Measurements from ENCODE around the gene PCGF2. TPM values are rescaled to one million over a fixed set of nuclear protein-coding genes. Genes with fewer than 3 reads are reported as not detected.

PCGF2 gene
- total and polyA plus RNA-seq, 10 of the 15 experiments (the other 5 are each of a cell fraction or from before 2014, with no cell fraction given) = 2.7 to 35.6 (median 7.2) TPM

- TF ChIP-seq, protein P1, sequence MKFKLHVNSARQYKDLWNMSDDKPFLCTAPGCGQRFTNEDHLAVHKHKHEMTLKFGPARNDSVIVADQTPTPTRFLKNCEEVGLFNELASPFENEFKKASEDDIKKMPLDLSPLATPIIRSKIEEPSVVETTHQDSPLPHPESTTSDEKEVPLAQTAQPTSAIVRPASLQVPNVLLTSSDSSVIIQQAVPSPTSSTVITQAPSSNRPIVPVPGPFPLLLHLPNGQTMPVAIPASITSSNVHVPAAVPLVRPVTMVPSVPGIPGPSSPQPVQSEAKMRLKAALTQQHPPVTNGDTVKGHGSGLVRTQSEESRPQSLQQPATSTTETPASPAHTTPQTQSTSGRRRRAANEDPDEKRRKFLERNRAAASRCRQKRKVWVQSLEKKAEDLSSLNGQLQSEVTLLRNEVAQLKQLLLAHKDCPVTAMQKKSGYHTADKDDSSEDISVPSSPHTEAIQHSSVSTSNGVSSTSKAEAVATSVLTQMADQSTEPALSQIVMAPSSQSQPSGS (IDR thresholded peaks at IDR 0.05; ENCODE audit: low read length) = no peak
- TF ChIP-seq CREM (IDR thresholded peaks at IDR 0.05; ENCODE audit: low read depth) = no peak
These were observed 20.3 kb upstream of the PCGF2 start (continued) for GRCh38 chr17:38768417-38768816.

GRCh38 chr17:38766341-38766740, 18.2 kb upstream of the PCGF2 start:
- TF ChIP-seq, protein P1 (IDR thresholded peaks at IDR 0.05; ENCODE audit: low read length) = no peak
- TF ChIP-seq POLR2A (IDR thresholded peaks at IDR 0.05; ENCODE audit: low read depth, low read length) = no peak
- no peak for TF ChIP-seq TARDBP (IDR thresholded peaks at IDR 0.05; ENCODE audit: borderline replicate concordance)
- no peak for TF ChIP-seq BACH1 (IDR thresholded peaks at IDR 0.05; ENCODE audit: borderline replicate concordance)
- no peak for TF ChIP-seq YBX1 (IDR thresholded peaks at IDR 0.05)
- TF ChIP-seq NFIC (IDR thresholded peaks at IDR 0.05; ENCODE audit: low read depth, low read length) = no peak
- TF ChIP-seq ETV6 (conservative IDR thresholded peaks at IDR 0.05 in 1 of 2, IDR thresholded peaks at IDR 0.05 in 1 of 2; ENCODE audit: borderline replicate concordance in 1 of 2, low read depth in 1 of 2) = no peak
- no peak for TF ChIP-seq NFYA (IDR thresholded peaks at IDR 0.05; ENCODE audit: borderline replicate concordance, low read depth, low read length)
- no peak for TF ChIP-seq NR2C1 (IDR thresholded peaks at IDR 0.05)
- no peak for TF ChIP-seq GABPA (IDR thresholded peaks at IDR 0.05; ENCODE audit: low read depth)

More at GRCh38 chr17:38766341-38766740, 18.2 kb upstream of the PCGF2 start:
- SMC1A ChIA-PET (ENCODE audit: uncharacterized antibody, unreplicated experiment) = no interaction called here
- CTCF ChIA-PET = no interaction called here
- Histone ChIP-seq H4K20me1 (ENCODE audit: control insufficient read depth, insufficient read depth) (no peaks in the 10 kb centered on the region), H3K4me2 (ENCODE audit: control insufficient read depth, insufficient read depth) (no peak overlapping the region), H3K27me3 (replicated peaks in 1 of 2; ENCODE audit: control insufficient read depth in 2 of 2, insufficient read depth in 2 of 2, low read length in 1 of 2) (no peaks in the 10 kb centered on the region), H3K4me1 (ENCODE audit: control insufficient read depth, insufficient read depth, low read length) (no peaks in the 10 kb centered on the region), H3K4me3 (no peak overlapping the region), H3K36me3 (ENCODE audit: control insufficient read depth in 2 of 2, insufficient read depth in 2 of 2, low read length in 1 of 2) (peaks cover 17 to 42% of the 10 kb centered on the region in 2 experiments), H2AFZ (ENCODE audit: control insufficient read depth, low read depth, low read length) (no peak overlapping the region), H3K9me3 (replicated peaks; ENCODE audit: control insufficient read depth, insufficient read depth, low read length) (no peaks in the 10 kb centered on the region), H3K79me2 (ENCODE audit: control insufficient read depth, insufficient read depth, low read length) (no peaks in the 10 kb centered on the region), H3K27ac (ENCODE audit: control insufficient read depth, insufficient read depth) (no peak overlapping the region), H3K9ac (ENCODE audit: control insufficient read depth, insufficient read depth, low read length) (no peak overlapping the region)
- BruUV-seq (replicated peaks) = no TSS peak
- no peak for FAIRE-seq
- no peak for DNase-seq (ENCODE audit: low read depth, low spot score)
- RAD21 ChIA-PET (ENCODE audit: unreplicated experiment) = no interaction called here
- WGBS (ENCODE audit: insufficient coverage, insufficient replicate concordance, low lambda C conversion rate, missing lambda C conversion rate) = 84% methylated on average over 5 of the region's 5 CpGs
- in situ Hi-C loops (cut with MboI) (no loop called here), intact Hi-C loops (cut with micrococcal nuclease; ENCODE audit: unreplicated experiment) (no loop called here)
- POLR2A ChIA-PET = no interaction called here
- ATAC-seq = no peak

Data from GM12878 (cell line).